ENCODE measurements around the gene TRDMT1. TPM values are rescaled to one million over a fixed set of nuclear protein-coding genes. Genes with fewer than 3 reads are reported as not detected.

TRDMT1 gene
- total and polyA plus RNA-seq, 4 donors: 2.5 to 25.9 (median 6.5) TPM

GRCh38 chr10:17181751-17182150 lies 19.7 kb downstream of the TRDMT1 start:
- H3K27me3 ChIP-seq (ENCODE audit: control insufficient read depth in 3 of 3, insufficient read depth in 3 of 3, low read length in 2 of 3): no peaks in the 10 kb centered on the region
- no peak overlapping the region for H3K9ac ChIP-seq (ENCODE audit: insufficient read depth in 1 of 2, low read length in 2 of 2)
- no peak for TF ChIP-seq CTCF (IDR thresholded peaks at IDR 0.05; ENCODE audit: control extremely low read depth, extremely low read depth)
- ATAC-seq (ENCODE audit: insufficient read depth, low FRiP score) (peak; percentile 62), DNase-seq (peak; percentile 77 to 85 (median 81))
- no peak overlapping the region for H3K4me3 ChIP-seq
- H3K9me3 ChIP-seq (ENCODE audit: control insufficient read depth in 4 of 4, insufficient read depth in 3 of 4, low read length in 3 of 4): no peaks in the 10 kb centered on the region
- 71 to 82% methylated on average over 3 of the region's 3 CpGs for WGBS, 2 donors
- H3K4me1 ChIP-seq (ENCODE audit: control insufficient read depth in 5 of 5, insufficient read depth in 5 of 5, low read length in 5 of 5): peaks cover 0 to 5% (median 0%) of the 10 kb centered on the region in 5 donors
- H3K27ac ChIP-seq (ENCODE audit: low read depth in 1 of 2, low read length in 1 of 2): no peak overlapping the region
- no peaks in the 10 kb centered on the region for H3K36me3 ChIP-seq (ENCODE audit: control insufficient read depth in 4 of 4, insufficient read depth in 4 of 4, low read length in 4 of 4)

GRCh38 chr10:17181110-17181509 lies 20.4 kb downstream of the TRDMT1 start:
- DNase-seq: no peak
- 91 to 96% methylated on average over 5 of the region's 5 CpGs for WGBS, 2 donors
- H3K27me3 ChIP-seq (ENCODE audit: control insufficient read depth in 3 of 3, insufficient read depth in 3 of 3, low read length in 2 of 3): no peaks in the 10 kb centered on the region
- H3K9ac ChIP-seq (ENCODE audit: insufficient read depth in 1 of 2, low read length in 2 of 2): no peak overlapping the region
- no peak for ATAC-seq (ENCODE audit: insufficient read depth, low FRiP score)
- H3K4me3 ChIP-seq: no peak overlapping the region
- no peak overlapping the region for H3K27ac ChIP-seq (ENCODE audit: low read depth in 1 of 2, low read length in 1 of 2)
- H3K36me3 ChIP-seq (ENCODE audit: control insufficient read depth in 4 of 4, insufficient read depth in 4 of 4, low read length in 4 of 4): no peaks in the 10 kb centered on the region
- peaks cover 0 to 10% (median 0%) of the 10 kb centered on the region in 5 donors for H3K4me1 ChIP-seq (ENCODE audit: control insufficient read depth in 5 of 5, insufficient read depth in 5 of 5, low read length in 5 of 5)
- no peak for TF ChIP-seq CTCF (IDR thresholded peaks at IDR 0.05; ENCODE audit: control extremely low read depth, extremely low read depth)
- no peaks in the 10 kb centered on the region for H3K9me3 ChIP-seq (ENCODE audit: control insufficient read depth in 4 of 4, insufficient read depth in 3 of 4, low read length in 3 of 4)

GRCh38 chr10:17179002-17179401 lies 22.5 kb downstream of the TRDMT1 start:
- ATAC-seq (ENCODE audit: insufficient read depth, low FRiP score) (no peak), DNase-seq (no peak)
- H3K27ac ChIP-seq (ENCODE audit: low read depth in 1 of 2, low read length in 1 of 2): no peak overlapping the region
- H3K9ac ChIP-seq (ENCODE audit: insufficient read depth in 1 of 2, low read length in 2 of 2): no peak overlapping the region
- no peaks in the 10 kb centered on the region for H3K27me3 ChIP-seq (ENCODE audit: control insufficient read depth in 3 of 3, insufficient read depth in 3 of 3, low read length in 2 of 3)
- no peaks in the 10 kb centered on the region for H3K36me3 ChIP-seq (ENCODE audit: control insufficient read depth in 4 of 4, insufficient read depth in 4 of 4, low read length in 4 of 4)
- TF ChIP-seq CTCF (IDR thresholded peaks at IDR 0.05; ENCODE audit: control extremely low read depth, extremely low read depth): no peak
- peaks cover 0 to 18% (median 2%) of the 10 kb centered on the region in 5 donors for H3K4me1 ChIP-seq (ENCODE audit: control insufficient read depth in 5 of 5, insufficient read depth in 5 of 5, low read length in 5 of 5)
- H3K4me3 ChIP-seq: no peak overlapping the region
- WGBS, 2 donors: 90 to 92% methylated on average over 3 of the region's 3 CpGs
- no peaks in the 10 kb centered on the region for H3K9me3 ChIP-seq (ENCODE audit: control insufficient read depth in 4 of 4, insufficient read depth in 3 of 4, low read length in 3 of 4)

- ATAC-seq (ENCODE audit: insufficient read depth, low FRiP score) (no peak), DNase-seq (no peak)
- 91 to 100% methylated on average over 1 of the region's 1 CpG for WGBS, 2 donors
- H3K9me3 ChIP-seq (ENCODE audit: control insufficient read depth in 4 of 4, insufficient read depth in 3 of 4, low read length in 3 of 4): no peaks in the 10 kb centered on the region
- H3K4me1 ChIP-seq (ENCODE audit: control insufficient read depth in 5 of 5, insufficient read depth in 5 of 5, low read length in 5 of 5): peaks cover 0 to 18% (median 2%) of the 10 kb centered on the region in 5 donors
- H3K9ac ChIP-seq (ENCODE audit: insufficient read depth in 1 of 2, low read length in 2 of 2): no peak overlapping the region
- no peak overlapping the region for H3K27ac ChIP-seq (ENCODE audit: low read depth in 1 of 2, low read length in 1 of 2)
- H3K4me3 ChIP-seq: no peak overlapping the region
- no peaks in the 10 kb centered on the region for H3K27me3 ChIP-seq (ENCODE audit: control insufficient read depth in 3 of 3, insufficient read depth in 3 of 3, low read length in 2 of 3)
- H3K36me3 ChIP-seq (ENCODE audit: control insufficient read depth in 4 of 4, insufficient read depth in 4 of 4, low read length in 4 of 4): no peaks in the 10 kb centered on the region
- TF ChIP-seq CTCF (IDR thresholded peaks at IDR 0.05; ENCODE audit: control extremely low read depth, extremely low read depth): no peak
These were observed 23.5 kb downstream of the TRDMT1 start for GRCh38 chr10:17178006-17178405.

Measured in lung (tissue), 12 donors.